Measurements from ENCODE around the gene GJB4.

DNA sequence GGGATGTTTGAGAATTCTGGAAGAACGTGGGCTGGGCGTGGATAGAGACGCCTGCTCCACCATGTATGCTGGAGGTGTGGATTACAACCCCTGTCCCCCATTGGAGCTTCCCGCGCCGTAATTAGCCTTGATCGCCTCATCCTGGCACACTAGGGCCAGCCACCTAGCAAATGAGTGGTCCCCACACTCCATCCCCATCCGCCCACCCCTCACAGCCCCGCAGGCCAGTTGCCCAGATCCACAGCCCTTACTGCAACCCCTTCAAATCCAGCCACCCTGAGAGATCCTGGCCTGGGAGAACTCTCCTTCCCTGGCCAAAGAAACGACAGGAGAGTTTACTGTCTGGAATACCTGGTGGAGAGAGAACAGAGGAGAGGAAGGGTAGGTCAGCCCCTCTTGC lies 32.9 kb downstream of the GJB4 start:
- TF ChIP-seq, protein P1, sequence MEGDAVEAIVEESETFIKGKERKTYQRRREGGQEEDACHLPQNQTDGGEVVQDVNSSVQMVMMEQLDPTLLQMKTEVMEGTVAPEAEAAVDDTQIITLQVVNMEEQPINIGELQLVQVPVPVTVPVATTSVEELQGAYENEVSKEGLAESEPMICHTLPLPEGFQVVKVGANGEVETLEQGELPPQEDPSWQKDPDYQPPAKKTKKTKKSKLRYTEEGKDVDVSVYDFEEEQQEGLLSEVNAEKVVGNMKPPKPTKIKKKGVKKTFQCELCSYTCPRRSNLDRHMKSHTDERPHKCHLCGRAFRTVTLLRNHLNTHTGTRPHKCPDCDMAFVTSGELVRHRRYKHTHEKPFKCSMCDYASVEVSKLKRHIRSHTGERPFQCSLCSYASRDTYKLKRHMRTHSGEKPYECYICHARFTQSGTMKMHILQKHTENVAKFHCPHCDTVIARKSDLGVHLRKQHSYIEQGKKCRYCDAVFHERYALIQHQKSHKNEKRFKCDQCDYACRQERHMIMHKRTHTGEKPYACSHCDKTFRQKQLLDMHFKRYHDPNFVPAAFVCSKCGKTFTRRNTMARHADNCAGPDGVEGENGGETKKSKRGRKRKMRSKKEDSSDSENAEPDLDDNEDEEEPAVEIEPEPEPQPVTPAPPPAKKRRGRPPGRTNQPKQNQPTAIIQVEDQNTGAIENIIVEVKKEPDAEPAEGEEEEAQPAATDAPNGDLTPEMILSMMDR (IDR thresholded peaks at IDR 0.05), result no peak
- TF ChIP-seq POLR2A (IDR thresholded peaks at IDR 0.05), result no peak
- no peak for TF ChIP-seq POLR2AphosphoS5 (IDR thresholded peaks at IDR 0.05)
